Natural killer cell (primary cell): ENCODE measurements around the gene SAPCD2. TPM values are rescaled to one million over a fixed set of nuclear protein-coding genes. Genes with fewer than 3 reads are reported as not detected.
A peak's percentile ranks its signal among the peaks of the same experiment; 100 is the strongest.

ENCODE experiments used
- ATAC-seq, 3 donors: fragments of 150-1000 bp in 2 of 3; fragments of 200-7000 bp in 1 of 3; cut with Tn5 transposase; 1 replicate in 1 of 3; 2 replicates in 2 of 3; pipeline ENCODE4 v1.10.0; 2021; ENCODE audit warnings: mild to moderate bottlenecking in 2 of 3, moderate library complexity in 2 of 3
- DNase-seq, 2 donors: peaks; one replicate each; pipeline versions ENCODE4 v3.0.0 to v3.0.0-alpha.2; 2013 to 2021; ENCODE audit warnings: mixed read lengths in 1 of 2
- H3K27ac ChIP-seq: one replicate; pipeline ENCODE4 v1.5.1; 2013; ENCODE audit warnings: mild to moderate bottlenecking, low read length
- H3K27me3 ChIP-seq: one replicate; pipeline ENCODE4 v1.6.1; 2013; ENCODE audit warnings: low read length; ENCODE audit not compliant: control insufficient read depth, insufficient read depth
- H3K36me3 ChIP-seq: one replicate; pipeline ENCODE4 v1.6.1; 2013; ENCODE audit warnings: low read length; ENCODE audit not compliant: control insufficient read depth, insufficient read depth
- H3K4me1 ChIP-seq: one replicate; pipeline ENCODE4 v1.6.1; 2013; ENCODE audit warnings: low read length; ENCODE audit not compliant: control insufficient read depth, insufficient read depth
- H3K4me3 ChIP-seq: one replicate; pipeline ENCODE4 v1.5.1; 2013; ENCODE audit warnings: low read length
- H3K9me3 ChIP-seq: one replicate; pipeline ENCODE4 v1.6.1; 2013; ENCODE audit warnings: low read length; ENCODE audit not compliant: control insufficient read depth, insufficient read depth
- H3K27ac Mint-ChIP-seq, 2 donors: one replicate each; pipeline ENCODE4 v1.8.0; 2022; ENCODE audit warnings: mild to moderate bottlenecking in 2 of 2, mixed read lengths in 2 of 2, moderate library complexity in 1 of 2
- H3K27me3 Mint-ChIP-seq, 2 donors: one replicate each; pipeline ENCODE4 v1.8.0; 2022; ENCODE audit warnings: low read depth in 2 of 2, mixed read lengths in 2 of 2
- H3K36me3 Mint-ChIP-seq: one replicate; pipeline ENCODE4 v1.8.0; 2022; ENCODE audit warnings: mixed read lengths
- H3K4me1 Mint-ChIP-seq, 2 donors: one replicate each; pipeline ENCODE4 v1.8.0; 2022; ENCODE audit warnings: mixed read lengths in 2 of 2
- H3K4me3 Mint-ChIP-seq: one replicate; pipeline ENCODE4 v1.8.0; 2022; ENCODE audit warnings: mild to moderate bottlenecking, moderate library complexity, mixed read lengths
- H3K9me3 Mint-ChIP-seq, 2 donors: one replicate each; pipeline ENCODE4 v1.8.0; 2022; ENCODE audit warnings: mixed read lengths in 2 of 2
- WGBS: methylation state at CpG from one replicate; pipeline ENCODE4 v1.1.7; 2013; ENCODE audit warnings: missing lambda C conversion rate; ENCODE audit not compliant: insufficient coverage; 5-methylcytosine and 5-hydroxymethylcytosine counted together
- intact Hi-C: fragments of 100-400 bp; cut with micrococcal nuclease; formaldehyde crosslinking; loops from one replicate; pipeline ENCODE4 v1.14.2; 2022
- total RNA-seq, 4 donors: library from RNA; stranded (reverse); fragments of 120-200 nt in 1 of 4; gene quantifications; one replicate each; pipeline versions ENCODE4 v1.2.3 to v1.2.4, GENCODE V29; 2013 to 2022
- TF ChIP-seq, protein P1 (sequence below): fragments of 200-600 bp; IDR thresholded peaks from one replicate; pipeline ENCODE4 v1.8.0; 2022; ENCODE audit warnings: antibody characterized with exemption

The SAPCD2 gene
- total RNA-seq, 3 donors from 2014 or later (not counting 1 experiment from before 2014, with no cell fraction given), result 0.59 to 2.6 (median 1.0) TPM

DNA sequence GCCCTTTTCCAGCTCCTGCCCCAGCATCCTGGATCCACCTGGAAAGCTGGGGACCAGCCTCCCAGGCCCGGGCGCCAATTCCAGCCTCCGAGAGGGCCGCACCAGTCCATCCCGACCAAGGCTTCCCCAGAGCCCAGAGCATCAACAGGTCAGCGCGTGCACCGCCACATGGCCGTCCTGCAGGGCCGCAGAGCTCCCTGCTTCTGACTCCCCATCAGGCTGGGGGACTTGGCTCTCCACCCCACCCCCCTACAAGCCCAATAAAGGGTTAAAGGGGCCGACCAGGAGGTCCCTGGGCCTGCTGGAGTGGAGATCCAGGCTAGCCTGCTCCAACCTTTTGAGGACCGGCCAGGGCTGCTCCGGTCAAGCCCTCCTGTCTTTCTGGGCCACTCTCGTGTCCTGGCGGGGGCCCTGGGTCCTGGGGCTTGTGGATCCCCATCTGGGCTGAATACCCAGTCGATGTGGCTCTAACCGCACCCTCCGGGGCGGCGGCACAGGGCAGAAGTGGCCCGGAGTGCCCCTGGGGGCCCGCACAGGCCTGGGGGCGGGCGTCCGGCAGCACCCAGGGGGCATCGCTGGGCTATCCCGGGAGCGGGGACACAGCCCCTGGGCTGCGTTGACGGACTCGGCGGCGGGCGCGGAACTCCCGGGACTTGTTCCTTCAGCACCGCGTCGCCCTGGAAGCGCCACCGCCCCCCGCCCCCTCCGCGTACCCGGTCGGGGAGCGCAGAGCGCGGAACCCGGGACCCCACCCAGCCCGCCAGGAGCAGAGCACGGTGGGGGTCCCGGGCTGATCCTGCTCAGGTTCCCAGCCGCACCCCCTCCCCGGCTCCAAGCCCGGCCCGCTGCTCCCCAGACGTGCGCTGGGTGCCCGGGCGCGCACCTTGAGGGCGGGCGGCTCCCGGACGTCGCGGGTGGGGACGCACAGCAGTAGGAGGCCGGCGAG is 17.1 kb downstream of the SAPCD2 start:
- H3K9me3 Mint-ChIP-seq, result no peaks in the 10 kb centered on the region
- intact Hi-C loops, result no loop called here

DNA sequence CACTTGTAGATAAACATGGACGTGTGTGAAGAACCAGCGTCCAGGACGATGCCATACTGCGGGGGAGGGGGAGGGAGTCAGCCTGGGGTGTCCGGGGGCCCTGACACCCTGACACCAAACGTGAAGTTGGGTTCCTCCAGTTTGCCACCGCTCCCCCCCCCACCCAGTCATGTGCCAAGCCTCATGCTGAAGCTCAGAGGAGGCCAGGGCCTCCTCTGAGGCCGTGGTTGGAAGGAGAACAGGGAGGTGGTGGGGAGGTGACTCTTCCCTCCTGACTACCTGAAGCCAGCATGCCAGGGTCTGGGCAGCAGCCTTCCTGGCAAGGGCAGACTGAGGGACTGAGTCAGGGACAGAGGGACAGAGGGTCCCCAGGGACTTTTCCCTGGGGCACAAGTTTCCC is 18.1 kb downstream of the SAPCD2 start:
- Mint-ChIP-seq H3K27me3 (peaks cover 7 to 28% of the 10 kb centered on the region in 2 donors), H3K4me3 (no peak overlapping the region), H3K4me1 (no peaks in the 10 kb centered on the region), H3K9me3 (no peaks in the 10 kb centered on the region), H3K27ac (no peak overlapping the region), H3K36me3 (no peaks in the 10 kb centered on the region)
- no peak overlapping the region for H3K27ac ChIP-seq
- ATAC-seq, result no peak
- WGBS, result 77% methylated on average over 2 of the region's 8 CpGs
- no peak overlapping the region for H3K4me3 ChIP-seq
- no peaks in the 10 kb centered on the region for H3K36me3 ChIP-seq
- DNase-seq, result no peak
- H3K27me3 ChIP-seq, result peaks cover 51% of the 10 kb centered on the region
- peaks cover 16% of the 10 kb centered on the region for H3K4me1 ChIP-seq
- TF ChIP-seq, protein P1, sequence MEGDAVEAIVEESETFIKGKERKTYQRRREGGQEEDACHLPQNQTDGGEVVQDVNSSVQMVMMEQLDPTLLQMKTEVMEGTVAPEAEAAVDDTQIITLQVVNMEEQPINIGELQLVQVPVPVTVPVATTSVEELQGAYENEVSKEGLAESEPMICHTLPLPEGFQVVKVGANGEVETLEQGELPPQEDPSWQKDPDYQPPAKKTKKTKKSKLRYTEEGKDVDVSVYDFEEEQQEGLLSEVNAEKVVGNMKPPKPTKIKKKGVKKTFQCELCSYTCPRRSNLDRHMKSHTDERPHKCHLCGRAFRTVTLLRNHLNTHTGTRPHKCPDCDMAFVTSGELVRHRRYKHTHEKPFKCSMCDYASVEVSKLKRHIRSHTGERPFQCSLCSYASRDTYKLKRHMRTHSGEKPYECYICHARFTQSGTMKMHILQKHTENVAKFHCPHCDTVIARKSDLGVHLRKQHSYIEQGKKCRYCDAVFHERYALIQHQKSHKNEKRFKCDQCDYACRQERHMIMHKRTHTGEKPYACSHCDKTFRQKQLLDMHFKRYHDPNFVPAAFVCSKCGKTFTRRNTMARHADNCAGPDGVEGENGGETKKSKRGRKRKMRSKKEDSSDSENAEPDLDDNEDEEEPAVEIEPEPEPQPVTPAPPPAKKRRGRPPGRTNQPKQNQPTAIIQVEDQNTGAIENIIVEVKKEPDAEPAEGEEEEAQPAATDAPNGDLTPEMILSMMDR, result no peak
- H3K9me3 ChIP-seq, result no peaks in the 10 kb centered on the region
- intact Hi-C loops, result no loop called here

More for the DNA sequence above, 17.1 kb downstream of the SAPCD2 start:
- Mint-ChIP-seq H3K4me1 (no peaks in the 10 kb centered on the region), H3K27me3 (peaks cover 7 to 22% of the 10 kb centered on the region in 2 donors), H3K27ac (no peak overlapping the region), H3K4me3 (peak overlapping the region; percentile 21), H3K36me3 (no peaks in the 10 kb centered on the region)
- ATAC-seq, result peak in 1 of 3 donors; percentile 35
- Histone ChIP-seq H3K4me3 (no peak overlapping the region), H3K4me1 (peaks cover 16% of the 10 kb centered on the region), H3K36me3 (no peaks in the 10 kb centered on the region), H3K27ac (no peak overlapping the region), H3K9me3 (no peaks in the 10 kb centered on the region), H3K27me3 (peaks cover 42% of the 10 kb centered on the region)
- TF ChIP-seq, protein P1, result no peak
- WGBS, result 13% methylated on average over 71 of the region's 71 CpGs
- DNase-seq, result no peak

DNA sequence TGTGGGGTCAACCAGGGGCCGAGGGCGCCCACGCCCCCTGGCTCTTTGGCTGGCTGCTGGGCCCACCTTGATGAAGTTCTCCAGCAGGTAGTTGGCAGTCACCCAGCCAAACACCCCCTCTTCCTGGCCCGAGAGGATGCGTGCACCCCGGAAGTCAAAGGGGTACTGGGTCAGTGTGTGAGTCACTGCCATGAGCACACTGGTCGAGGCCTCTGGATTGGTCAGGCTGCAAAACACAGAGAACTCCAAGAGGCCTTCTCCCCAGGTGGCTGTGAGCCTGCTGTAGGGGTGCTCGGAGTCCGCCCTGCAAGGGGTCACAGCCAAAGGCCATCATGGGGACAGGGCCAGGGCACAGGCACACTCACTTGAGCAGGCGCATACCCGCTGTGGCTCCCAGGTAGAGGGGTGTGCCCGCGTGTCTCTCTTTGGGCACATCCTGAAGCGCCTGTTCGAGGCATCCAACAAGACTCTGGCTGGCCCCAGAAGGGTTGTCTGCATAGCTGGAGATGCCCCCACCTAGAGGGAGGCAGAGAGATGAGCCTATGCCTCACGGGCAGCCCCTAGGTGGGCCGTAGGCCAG is 19.1 kb downstream of the SAPCD2 start:
- Mint-ChIP-seq H3K36me3 (no peaks in the 10 kb centered on the region), H3K27me3 (peaks cover 7 to 35% of the 10 kb centered on the region in 2 donors), H3K9me3 (no peaks in the 10 kb centered on the region), H3K4me3 (no peak overlapping the region), H3K4me1 (peaks cover 0 to 4% of the 10 kb centered on the region in 2 donors), H3K27ac (no peak overlapping the region)
- H3K4me1 ChIP-seq, result peaks cover 24% of the 10 kb centered on the region
- H3K36me3 ChIP-seq, result no peaks in the 10 kb centered on the region
- intact Hi-C loops, result no loop called here
- TF ChIP-seq, protein P1, result no peak
- peaks cover 62% of the 10 kb centered on the region for H3K27me3 ChIP-seq
- 90% methylated on average over 16 of the region's 17 CpGs for WGBS
- DNase-seq (no peak), ATAC-seq (no peak)
- no peak overlapping the region for H3K4me3 ChIP-seq
- H3K27ac ChIP-seq, result no peak overlapping the region
- no peaks in the 10 kb centered on the region for H3K9me3 ChIP-seq
